Ishikawa (cell line): Measurements from ENCODE around the gene KRCC1.

Source experiments
- CEBPB ChIP-seq: IDR thresholded peaks from 2 replicates; pipeline ENCODE4 v1.6.1; 2012
- CREB1 ChIP-seq: IDR thresholded peaks from 2 replicates; pipeline ENCODE4 v1.6.1; 2012; ENCODE audit warnings: low read depth
- EGR1 ChIP-seq: IDR thresholded peaks from 2 replicates; pipeline ENCODE4 v1.6.1; 2012
- EP300 ChIP-seq: IDR thresholded peaks from 2 replicates; pipeline ENCODE4 v1.6.1; 2012; ENCODE audit warnings: borderline replicate concordance
- FOXM1 ChIP-seq: IDR thresholded peaks from 2 replicates; pipeline ENCODE4 v1.6.1; 2012; ENCODE audit warnings: low read depth, borderline replicate concordance
- NFIC ChIP-seq: IDR thresholded peaks from 2 replicates; pipeline ENCODE4 v1.6.1; 2012
- RAD21 ChIP-seq: IDR thresholded peaks from 2 replicates; pipeline ENCODE4 v1.6.1; 2012; ENCODE audit warnings: low read depth
- REST ChIP-seq: IDR thresholded peaks from 2 replicates; pipeline ENCODE4 v1.6.1; 2012; ENCODE audit warnings: low read depth, mild to moderate bottlenecking
- TAF1 ChIP-seq: IDR thresholded peaks from 2 replicates; pipeline ENCODE4 v1.6.1; 2012; ENCODE audit warnings: low read depth, mild to moderate bottlenecking
- TCF12 ChIP-seq: IDR thresholded peaks from 2 replicates; pipeline ENCODE4 v1.6.1; 2012; ENCODE audit warnings: low read depth
- TEAD4 ChIP-seq: IDR thresholded peaks from 2 replicates; pipeline ENCODE4 v1.6.1; 2012
- YY1 ChIP-seq: IDR thresholded peaks from 2 replicates; pipeline ENCODE4 v1.6.1; 2012; ENCODE audit warnings: low read depth
- ZBTB7A ChIP-seq: IDR thresholded peaks from 2 replicates; pipeline ENCODE4 v1.6.1; 2012; ENCODE audit warnings: low read depth
- TF ChIP-seq, protein P1 (sequence below): IDR thresholded peaks from 2 replicates; pipeline ENCODE4 v1.6.1; 2012
- TF ChIP-seq, protein P2 (sequence below): IDR thresholded peaks from 2 replicates; pipeline ENCODE4 v1.6.1; 2012

Gene KRCC1

GRCh38 chr2:88090446-88091283 is 35.1 kb upstream of the KRCC1 start:
- TF ChIP-seq NFIC = no peak
- TF ChIP-seq CREB1 = no peak
- TF ChIP-seq, protein P1, sequence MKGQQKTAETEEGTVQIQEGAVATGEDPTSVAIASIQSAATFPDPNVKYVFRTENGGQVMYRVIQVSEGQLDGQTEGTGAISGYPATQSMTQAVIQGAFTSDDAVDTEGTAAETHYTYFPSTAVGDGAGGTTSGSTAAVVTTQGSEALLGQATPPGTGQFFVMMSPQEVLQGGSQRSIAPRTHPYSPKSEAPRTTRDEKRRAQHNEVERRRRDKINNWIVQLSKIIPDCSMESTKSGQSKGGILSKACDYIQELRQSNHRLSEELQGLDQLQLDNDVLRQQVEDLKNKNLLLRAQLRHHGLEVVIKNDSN = no peak
- TF ChIP-seq, protein P2, sequence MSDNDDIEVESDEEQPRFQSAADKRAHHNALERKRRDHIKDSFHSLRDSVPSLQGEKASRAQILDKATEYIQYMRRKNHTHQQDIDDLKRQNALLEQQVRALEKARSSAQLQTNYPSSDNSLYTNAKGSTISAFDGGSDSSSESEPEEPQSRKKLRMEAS = no peak
- TF ChIP-seq TCF12 = no peak
- TF ChIP-seq TAF1 = no peak
- no peak for TF ChIP-seq YY1

DNA sequence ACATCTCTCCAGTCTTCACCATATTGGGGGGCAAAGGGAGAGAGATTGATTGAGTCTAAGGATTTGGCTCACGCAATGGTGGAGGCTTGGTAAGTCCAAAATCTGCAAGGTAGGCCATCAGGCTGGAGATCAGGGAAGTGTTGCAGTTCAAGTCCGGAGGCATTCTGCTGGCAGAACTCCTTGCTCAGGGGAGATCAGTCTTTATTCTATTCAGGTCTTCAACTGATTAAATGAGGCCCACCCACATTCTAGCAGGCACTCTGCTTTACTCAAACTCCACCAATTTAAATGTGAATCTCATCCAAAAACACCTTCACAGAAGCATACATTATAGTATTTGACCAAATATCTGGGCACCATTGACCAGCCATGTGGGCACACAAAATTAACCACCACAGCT is 33.4 kb upstream of the KRCC1 start:
- TF ChIP-seq, protein P1 = no peak

GRCh38 chr2:88087763-88088162 is 32.2 kb upstream of the KRCC1 start:
- TF ChIP-seq TEAD4 (no peak), EGR1 (no peak), CEBPB (no peak), YY1 (no peak), ZBTB7A (no peak), TAF1 (no peak), NFIC (no peak), EP300 (no peak), REST (no peak)
- TF ChIP-seq, protein P2 = no peak

DNA sequence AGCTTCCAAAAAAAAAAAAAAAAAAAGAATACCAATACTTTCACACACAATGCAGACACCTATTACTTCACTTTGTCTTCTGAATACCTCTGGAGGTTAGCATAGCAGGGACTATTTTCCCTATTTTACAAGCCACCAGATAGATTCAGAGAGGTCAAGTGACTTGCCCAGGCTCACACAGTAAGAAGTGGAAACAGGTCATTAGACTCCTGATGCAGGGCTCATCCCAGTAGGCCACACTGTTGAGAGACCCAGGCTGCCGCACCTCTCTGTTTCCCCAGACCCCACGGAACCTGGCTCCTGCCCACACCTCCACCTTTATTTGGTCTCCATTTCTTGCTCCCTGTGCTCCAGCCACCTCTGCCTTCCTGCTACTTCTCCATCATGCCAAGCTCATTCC is 31.5 kb upstream of the KRCC1 start:
- TF ChIP-seq RAD21 (no peak), YY1 (no peak)
- TF ChIP-seq, protein P1 = no peak

DNA sequence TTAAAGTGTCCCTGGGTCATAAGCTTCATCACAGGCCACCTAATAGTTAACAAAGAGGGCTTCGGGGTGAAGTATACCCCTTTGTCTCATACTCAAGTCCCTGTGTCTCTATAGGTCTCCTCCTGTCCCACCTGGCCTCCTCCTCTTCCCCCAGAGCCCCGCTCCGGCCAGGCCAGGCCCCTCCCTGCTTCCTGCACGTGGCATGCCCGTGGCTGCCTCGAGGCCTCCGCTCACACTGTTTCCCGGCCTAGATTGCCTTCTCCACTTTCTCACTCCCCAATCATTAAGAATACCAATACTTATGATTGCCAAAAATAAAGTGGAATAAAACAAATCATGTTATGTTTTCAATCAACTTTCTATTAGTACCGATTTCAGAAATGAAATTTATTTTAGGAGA is 30.8 kb upstream of the KRCC1 start:
- TF ChIP-seq, protein P2 = no peak
- TF ChIP-seq EGR1 (no peak), TCF12 (no peak), EP300 (no peak), RAD21 (no peak), TAF1 (no peak), YY1 (no peak), ZBTB7A (no peak), FOXM1 (no peak), CREB1 (no peak), TEAD4 (no peak)

DNA sequence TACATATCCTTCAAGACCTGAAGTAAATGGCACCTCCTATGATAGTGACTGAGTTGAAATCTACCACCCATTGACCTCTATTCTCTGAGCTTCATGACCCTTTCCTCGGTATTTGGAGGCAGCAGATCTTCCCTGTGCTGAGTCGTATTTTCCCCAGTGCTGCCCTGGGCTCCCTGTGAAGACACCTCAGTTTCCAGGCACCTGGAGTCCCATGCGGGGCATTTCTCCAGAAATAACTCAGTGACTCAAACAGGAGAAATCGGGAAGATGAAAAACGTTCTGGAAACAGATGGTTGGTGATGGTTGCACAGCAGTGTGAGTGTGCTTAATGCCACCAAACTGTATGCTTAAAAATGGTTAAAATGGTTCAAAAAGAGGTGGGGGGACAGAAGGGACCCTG is 30.0 kb upstream of the KRCC1 start:
- TF ChIP-seq YY1 = no peak
- TF ChIP-seq TAF1 = no peak
- TF ChIP-seq, protein P1 = no peak
- TF ChIP-seq TCF12 = no peak
- TF ChIP-seq CEBPB = no peak

GRCh38 chr2:88085099-88085498 is 29.5 kb upstream of the KRCC1 start:
- TF ChIP-seq RAD21 = no peak
- TF ChIP-seq TEAD4 = no peak
- no peak for TF ChIP-seq REST
- no peak for TF ChIP-seq ZBTB7A
- TF ChIP-seq, protein P1 = no peak
- TF ChIP-seq FOXM1 = no peak
- no peak for TF ChIP-seq EP300
- no peak for TF ChIP-seq YY1
- no peak for TF ChIP-seq TCF12
- TF ChIP-seq TAF1 = no peak
- no peak for TF ChIP-seq NFIC
- TF ChIP-seq CREB1 = no peak
- TF ChIP-seq, protein P2 = no peak
- TF ChIP-seq CEBPB = no peak
- no peak for TF ChIP-seq EGR1
